H1 (cell line): ENCODE data around the gene RXRA. TPM values are rescaled to one million over a fixed set of nuclear protein-coding genes. Genes with fewer than 3 reads are reported as not detected.

Experiments used
- CTCF ChIA-PET: fragments of 300-600 bp; sonication (Branson Sonifier 250); formaldehyde crosslinking; loops from one replicate; lab custom pipeline; 2021; ENCODE audit not compliant: partially characterized antibody; lab: Charles Lee
- POLR2A ChIA-PET: fragments of 300-600 bp; sonication (Branson Sonifier 250); formaldehyde crosslinking; loops from one replicate; lab custom pipeline; 2021; ENCODE audit warnings: inconsistent platforms; ENCODE audit not compliant: partially characterized antibody; lab: Charles Lee
- DNase-seq, 2 experiments: peaks; one replicate each; pipeline versions ENCODE4 v3.0.0 to v3.0.0-alpha.2; 2010 to 2022; ENCODE audit warnings: low spot score in 2 of 2, low read depth in 1 of 2, mixed read lengths in 1 of 2
- FAIRE-seq: peaks from 2 replicates; lab custom pipeline; 2011; peaks lifted over from hg19 to GRCh38; lab: Jason Lieb, UNC
- H2AFZ ChIP-seq: 2 replicates; pipeline ENCODE4 v1.8.1; 2012; ENCODE audit warnings: low read length, inconsistent platforms
- H2AK5ac ChIP-seq: 2 replicates; pipeline ENCODE4 v1.6.1; 2013; ENCODE audit warnings: low read depth, low read length
- H2BK120ac ChIP-seq: replicated peaks from 2 replicates; pipeline ENCODE3; 2013; ENCODE audit warnings: low read depth, low read length, inconsistent platforms
- H2BK12ac ChIP-seq: 2 replicates; pipeline ENCODE4 v1.6.1; 2013; ENCODE audit warnings: low read depth, low read length
- H2BK15ac ChIP-seq: 2 replicates; pipeline ENCODE4 v1.6.1; 2013; ENCODE audit warnings: low read length
- H2BK20ac ChIP-seq: 2 replicates; pipeline ENCODE4 v1.6.1; 2013; ENCODE audit warnings: low read length
- H2BK5ac ChIP-seq: 2 replicates; pipeline ENCODE4 v1.6.1; 2013; ENCODE audit warnings: low read depth, low read length
- H3K14ac ChIP-seq: 2 replicates; pipeline ENCODE4 v1.6.1; 2013; ENCODE audit warnings: inconsistent platforms; ENCODE audit not compliant: insufficient read length
- H3K18ac ChIP-seq: 2 replicates; pipeline ENCODE4 v1.6.1; 2013; ENCODE audit warnings: low read length; ENCODE audit errors: extremely low read depth
- H3K23ac ChIP-seq: 2 replicates; pipeline ENCODE4 v1.6.1; 2013; ENCODE audit warnings: inconsistent platforms; ENCODE audit not compliant: insufficient read length
- H3K23me2 ChIP-seq: 2 replicates; pipeline ENCODE4 v1.6.1; 2013; ENCODE audit warnings: low read depth, low read length
- H3K27ac ChIP-seq: 2 replicates; pipeline ENCODE4 v1.6.1; 2011; ENCODE audit warnings: low read depth, low read length, inconsistent platforms
- H3K27me3 ChIP-seq, 4 experiments: replicated peaks in 1 of 4; 1 replicate in 1 of 4; 2 replicates in 3 of 4; pipeline versions ENCODE4 v1.6.1 to v1.8.1; 2011 to 2013; ENCODE audit warnings: low read length in 3 of 4, mild to moderate bottlenecking in 3 of 4, inconsistent platforms in 2 of 4, mixed read lengths in 2 of 4, moderate library complexity in 1 of 4; ENCODE audit not compliant: control insufficient read depth in 3 of 4, insufficient read depth in 3 of 4; ENCODE audit errors: extremely low read depth in 1 of 4
- H3K36me3 ChIP-seq, 4 experiments: 2 replicates each; pipeline versions ENCODE4 v1.6.1 to v1.8.1; 2011 to 2013; ENCODE audit warnings: mild to moderate bottlenecking in 4 of 4, low read length in 3 of 4, moderate library complexity in 2 of 4, control low read depth in 1 of 4, inconsistent platforms in 1 of 4; ENCODE audit not compliant: insufficient read depth in 4 of 4, control insufficient read depth in 2 of 4
- H3K4ac ChIP-seq: replicated peaks from 2 replicates; pipeline ENCODE3; 2013; ENCODE audit warnings: low read length, low read depth, mixed read lengths, inconsistent platforms; ENCODE audit not compliant: insufficient read length
- H3K4me1 ChIP-seq, 4 experiments: replicated peaks in 1 of 4; 1 replicate in 1 of 4; 2 replicates in 3 of 4; pipeline versions ENCODE4 v1.6.1 to v1.8.1; 2011 to 2013; ENCODE audit warnings: low read length in 3 of 4, inconsistent platforms in 2 of 4, mixed read lengths in 1 of 4; ENCODE audit not compliant: insufficient read depth in 4 of 4, control insufficient read depth in 3 of 4
- H3K4me2 ChIP-seq, 2 experiments: 2 replicates each; pipeline versions ENCODE4 v1.6.1 to v1.8.1; 2011 to 2013; ENCODE audit warnings: low read depth in 2 of 2, low read length in 2 of 2, control low read depth in 1 of 2, inconsistent platforms in 1 of 2, mild to moderate bottlenecking in 1 of 2; ENCODE audit not compliant: insufficient read depth in 1 of 2
- H3K4me3 ChIP-seq, 4 experiments: fragments of 200-600, 300-600 bp in 1 of 4; sonication (generic), shearing (Covaris generic), sonication (Bioruptor Twin) in 1 of 4; 2 replicates each; pipeline versions ENCODE4 v1.5.1 to v1.8.1; 2011 to 2016; ENCODE audit warnings: low read length in 4 of 4, low read depth in 3 of 4, control low read depth in 2 of 4, inconsistent platforms in 2 of 4, mild to moderate bottlenecking in 2 of 4, mixed read lengths in 1 of 4, moderate library complexity in 1 of 4; ENCODE audit not compliant: insufficient read depth in 2 of 4; ENCODE audit errors: extremely low read depth in 1 of 4
- H3K56ac ChIP-seq: replicated peaks from 2 replicates; pipeline ENCODE3; 2013; ENCODE audit warnings: low read depth, mild to moderate bottlenecking, mixed read lengths, low read length, inconsistent platforms; ENCODE audit not compliant: insufficient read length
- H3K79me1 ChIP-seq: 2 replicates; pipeline ENCODE4 v1.6.1; 2013; ENCODE audit warnings: low read depth, low read length, control low read depth
- H3K79me2 ChIP-seq, 2 experiments: 2 replicates each; pipeline versions ENCODE4 v1.6.1 to v1.8.1; 2012 to 2013; ENCODE audit warnings: low read length in 2 of 2, mild to moderate bottlenecking in 2 of 2, inconsistent platforms in 1 of 2; ENCODE audit not compliant: insufficient read depth in 2 of 2, control insufficient read depth in 1 of 2
- H3K9ac ChIP-seq, 4 experiments: replicated peaks in 1 of 4; 1 replicate in 1 of 4; 2 replicates in 3 of 4; pipeline versions ENCODE4 v1.6.1 to v1.8.1; 2011 to 2013; ENCODE audit warnings: low read depth in 3 of 4, low read length in 3 of 4, control low read depth in 2 of 4, mild to moderate bottlenecking in 2 of 4, moderate library complexity in 2 of 4, inconsistent platforms in 1 of 4; ENCODE audit errors: extremely low read depth in 1 of 4
- H3K9me3 ChIP-seq, 2 experiments: 2 replicates each; pipeline versions ENCODE4 v1.6.1 to v1.8.1; 2012 to 2013; ENCODE audit warnings: mild to moderate bottlenecking in 2 of 2, moderate library complexity in 2 of 2, control low read depth in 1 of 2, inconsistent platforms in 1 of 2, low read depth in 1 of 2, low read length in 1 of 2, mixed read lengths in 1 of 2; ENCODE audit not compliant: insufficient read depth in 2 of 2
- H4K20me1 ChIP-seq, 2 experiments: replicated peaks in 1 of 2; 2 replicates each; pipeline versions ENCODE3 to v1.8.1; 2011 to 2013; ENCODE audit warnings: inconsistent platforms in 2 of 2, low read length in 2 of 2, mild to moderate bottlenecking in 1 of 2; ENCODE audit not compliant: insufficient read depth in 2 of 2, control insufficient read depth in 1 of 2
- H4K5ac ChIP-seq: 2 replicates; pipeline ENCODE4 v1.6.1; 2013; ENCODE audit warnings: low read length, low read depth, mixed read lengths, inconsistent platforms; ENCODE audit not compliant: insufficient read length
- H4K8ac ChIP-seq: 2 replicates; pipeline ENCODE4 v1.8.0; 2013; ENCODE audit warnings: mild to moderate bottlenecking, moderate library complexity, low read length, inconsistent platforms; ENCODE audit not compliant: insufficient read depth; ENCODE audit errors: extremely low read depth
- H4K91ac ChIP-seq: replicated peaks from 2 replicates; pipeline ENCODE3; 2013; ENCODE audit warnings: low read length, mixed read lengths, inconsistent platforms; ENCODE audit not compliant: insufficient read length
- CTBP2 ChIP-seq: IDR thresholded peaks from 2 replicates; pipeline ENCODE4 v1.7.0; 2011; ENCODE audit warnings: borderline replicate concordance, mild to moderate bottlenecking, moderate library complexity, mixed read lengths, low read length; ENCODE audit not compliant: insufficient read depth, insufficient read length
- RBBP5 ChIP-seq: IDR thresholded peaks from 2 replicates; pipeline ENCODE4 v1.7.1; 2012; ENCODE audit warnings: low read depth, mild to moderate bottlenecking, inconsistent platforms, low read length, moderate library complexity, borderline replicate concordance
- SAP30 ChIP-seq: fragments of 300-600 bp; sonication (generic); IDR thresholded peaks from 2 replicates; pipeline ENCODE4 v1.7.1; 2012; ENCODE audit warnings: low read length, moderate library complexity, mild to moderate bottlenecking, inconsistent platforms; ENCODE audit not compliant: insufficient read depth, insufficient replicate concordance
- SUZ12 ChIP-seq: fragments of 200-600 bp; sonication (generic); IDR thresholded peaks from 2 replicates; pipeline ENCODE4 v1.6.1; 2012; ENCODE audit warnings: mild to moderate bottlenecking, inconsistent platforms, low read length, moderate library complexity, mixed read lengths
- TAF1 ChIP-seq: IDR thresholded peaks from 2 replicates; pipeline ENCODE4 v1.6.1; 2011; ENCODE audit warnings: mild to moderate bottlenecking, low read depth, low read length
- WGBS, 2 experiments: shearing (Covaris generic) in 1 of 2; methylation state at CpG; one replicate each; pipeline versions ENCODE4 v1.1.6 to v1.1.7; 2013 to 2015; ENCODE audit warnings: low lambda C conversion rate in 2 of 2, mixed read lengths in 2 of 2, inconsistent platforms in 1 of 2, low coverage in 1 of 2, missing lambda C conversion rate in 1 of 2; ENCODE audit not compliant: insufficient replicate concordance in 2 of 2, insufficient coverage in 1 of 2, insufficient read length in 1 of 2; ENCODE audit errors: extremely low coverage in 1 of 2, missing lambda C conversion rate in 1 of 2; 5-methylcytosine and 5-hydroxymethylcytosine counted together
- polyA plus RNA-seq, 7 experiments: library from polyadenylated mRNA; depleted of rRNA in 3 of 7; stranded (reverse) in 5 of 7; unstranded in 2 of 7; fragments of >200 nt in 5 of 7; fragments of 200-250 nt in 2 of 7; gene quantifications; 1 replicate in 5 of 7; 2 replicates in 1 of 7; 4 replicates in 1 of 7; pipeline versions ENCODE4 v1.2.1 to v1.2.3, GENCODE V29; 2011 to 2013; ENCODE audit warnings: missing spikeins in 2 of 7, mixed read lengths in 2 of 7
- total RNA-seq: library from RNA; stranded (reverse); fragmentation: NEBNext Ultra II Directional; extraction: Animal tissue kit (Norgen Biotek cat#: 25700); gene quantifications from 2 replicates; pipeline ENCODE4 v1.2.1, GENCODE V29; 2021

The RXRA gene
- total and polyA plus RNA-seq, 2 of the 8 experiments (the other 6 are each of a cell fraction or from before 2014, with no cell fraction given), result 9.8 to 29.4 TPM

DNA sequence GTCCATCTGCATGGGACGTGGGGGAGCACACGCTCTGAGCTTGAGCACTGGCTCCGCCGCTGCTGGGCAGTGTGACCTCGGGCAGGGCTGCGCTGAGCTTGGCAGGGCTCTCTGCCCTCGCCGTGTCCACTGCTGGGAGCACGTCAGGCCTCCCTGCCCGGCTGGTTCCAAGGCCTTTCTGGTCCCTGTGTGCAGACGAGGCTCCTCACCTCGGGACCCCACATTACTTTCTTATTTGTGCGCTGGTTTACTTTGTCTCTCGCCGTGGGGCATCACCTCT is 43.9 kb downstream of the RXRA start:
- H3K36me3 ChIP-seq, result no peaks in the 10 kb centered on the region
- H2BK20ac ChIP-seq, result no peak overlapping the region
- H3K9ac ChIP-seq, result no peak overlapping the region
- 95% methylated on average over 8 of the region's 15 CpGs; no CpG with 5 or more reads in 1 of the 2 experiments for WGBS, 2 experiments
- no peak overlapping the region for H3K18ac ChIP-seq
- no peak overlapping the region for H3K4ac ChIP-seq
- ChIA-PET CTCF (interaction anchor here (0.9 to 1.4 kb wide), 3 partner anchors 15 to 152 kb away, joined by 3 to 4 read pairs (median 3); no protein-coding TSS in a partner anchor), POLR2A (no interaction called here)
- no peak overlapping the region for H4K5ac ChIP-seq
- no peak overlapping the region for H3K56ac ChIP-seq
- no peak overlapping the region for H2BK120ac ChIP-seq
- H3K23me2 ChIP-seq, result peaks cover 11% of the 10 kb centered on the region; the same call in 1 of the 2 replicates
- H3K4me2 ChIP-seq, result no peak overlapping the region
- H3K27ac ChIP-seq, result no peak overlapping the region
- H2AK5ac ChIP-seq, result no peak overlapping the region
- H3K4me3 ChIP-seq, result no peak overlapping the region
- DNase-seq, result no peak
- H4K20me1 ChIP-seq, result peaks cover 13 to 24% of the 10 kb centered on the region in 2 experiments
- H2AFZ ChIP-seq, result no peak overlapping the region
- H2BK5ac ChIP-seq, result no peak overlapping the region; the same call in 1 of the 2 replicates
- no peak for FAIRE-seq
- H3K27me3 ChIP-seq, result no peaks in the 10 kb centered on the region
- peaks cover 0 to 5% (median 3%) of the 10 kb centered on the region in 4 experiments; a peak in 4 of 7 replicates for H3K4me1 ChIP-seq
- H2BK15ac ChIP-seq, result no peak overlapping the region
- peaks cover 5 to 45% of the 10 kb centered on the region in 2 experiments for H3K79me2 ChIP-seq
- peaks cover 33% of the 10 kb centered on the region for H3K79me1 ChIP-seq
- H4K91ac ChIP-seq, result no peak overlapping the region
- peak overlapping the region; percentile 91; the same call in 1 of the 2 replicates for H4K8ac ChIP-seq
- H3K23ac ChIP-seq, result no peak overlapping the region
- no peaks in the 10 kb centered on the region for H3K9me3 ChIP-seq
- H2BK12ac ChIP-seq, result 0 out of 2 replicates have a peak overlapping the region, but pooled peaks have one; percentile 17
- no peak overlapping the region for H3K14ac ChIP-seq
- TF ChIP-seq SAP30, result no peak
- TF ChIP-seq RBBP5, result no peak
- no peak for TF ChIP-seq CTBP2
- TF ChIP-seq SUZ12, result no peak
- no peak for TF ChIP-seq TAF1
